Colonic mucosa (tissue), 4 donors: ENCODE data around the gene HJV. TPM values are rescaled to one million over a fixed set of nuclear protein-coding genes. Genes with fewer than 3 reads are reported as not detected.
A peak's percentile ranks its signal among the peaks of the same experiment; 100 is the strongest.

Experiments used
- DNase-seq: peaks from one replicate; pipeline ENCODE4 v3.0.0-alpha.2; 2020
- H3K27ac ChIP-seq: fragments of 200-600 bp; one replicate; pipeline ENCODE4 v1.8.0; 2021
- H3K27me3 ChIP-seq: fragments of 200-600 bp; one replicate; pipeline ENCODE4 v1.8.0; 2021
- H3K36me3 ChIP-seq: fragments of 200-600 bp; one replicate; pipeline ENCODE4 v1.8.0; 2021
- H3K4me1 ChIP-seq: fragments of 200-600 bp; one replicate; pipeline ENCODE4 v1.8.0; 2021; ENCODE audit warnings: mild to moderate bottlenecking
- H3K4me3 ChIP-seq: fragments of 200-600 bp; one replicate; pipeline ENCODE4 v1.8.0; 2021
- H3K9ac ChIP-seq, 2 donors: one replicate each; pipeline ENCODE4 v1.7.0; 2013; ENCODE audit warnings: control low read depth in 2 of 2, low read depth in 2 of 2, low read length in 2 of 2
- H3K9me3 ChIP-seq: fragments of 200-600 bp; one replicate; pipeline ENCODE4 v1.8.0; 2021
- CTCF ChIP-seq: fragments of 200-600 bp; IDR thresholded peaks from one replicate; pipeline ENCODE4 v1.8.0; 2022; ENCODE audit warnings: antibody characterized with exemption, mild to moderate bottlenecking
- intact Hi-C: fragments of 100-400 bp; cut with DNase I; formaldehyde crosslinking; loops from one replicate; pipeline ENCODE4 v1.14.1; 2022
- total RNA-seq, 2 donors: library from RNA; stranded (reverse); fragmentation: NEBNext Ultra II Directional in 1 of 2; extraction: Animal tissue kit (Norgen Biotek cat#: 25700) in 1 of 2; gene quantifications; one replicate each; pipeline ENCODE4 v1.2.1, GENCODE V29; 2021
- donor health status: healthy.
- donor health status: DM: no; HTN: no; CAD: no.
- donor health status: DM: no; HTN: no; CAD: no.

The HJV gene
- total RNA-seq, 2 donors from 2014 or later, result not detected

- Histone ChIP-seq H3K4me1 (peaks cover 4% of the 10 kb centered on the region), H3K27me3 (no peaks in the 10 kb centered on the region), H3K36me3 (no peaks in the 10 kb centered on the region), H3K4me3 (no peak overlapping the region), H3K27ac (no peak overlapping the region), H3K9me3 (no peaks in the 10 kb centered on the region), H3K9ac (no peak overlapping the region)
- intact Hi-C loops, result no loop called here
- no peak for DNase-seq
- TF ChIP-seq CTCF, result no peak
Measured at GRCh38 chr1:146046664-146047063, 25.1 kb upstream of the HJV start.

- H3K9me3 ChIP-seq, result no peaks in the 10 kb centered on the region
- no peak for DNase-seq
- no peak for TF ChIP-seq CTCF
- no peak overlapping the region for H3K27ac ChIP-seq
- peaks cover 3% of the 10 kb centered on the region for H3K4me1 ChIP-seq
- no peak overlapping the region for H3K9ac ChIP-seq
- no peaks in the 10 kb centered on the region for H3K27me3 ChIP-seq
- no peaks in the 10 kb centered on the region for H3K36me3 ChIP-seq
- no peak overlapping the region for H3K4me3 ChIP-seq
- intact Hi-C loops, result no loop called here
Measured at GRCh38 chr1:146039844-146040194, 18.3 kb upstream of the HJV start.

- Histone ChIP-seq H3K9ac (peak overlapping the region; percentile 70 to 97), H3K4me3 (peak overlapping the region; percentile 55), H3K27ac (peak overlapping the region; percentile 85), H3K4me1 (peaks cover 3% of the 10 kb centered on the region), H3K36me3 (no peaks in the 10 kb centered on the region), H3K9me3 (no peaks in the 10 kb centered on the region), H3K27me3 (no peaks in the 10 kb centered on the region)
- TF ChIP-seq CTCF, result no peak
- peak; percentile 85 for DNase-seq
- intact Hi-C loops, result no loop called here
Measured at GRCh38 chr1:146036965-146037646, 15.6 kb upstream of the HJV start.

GRCh38 chr1:146036241-146036964 lies 14.9 kb upstream of the HJV start:
- Histone ChIP-seq H3K27me3 (no peaks in the 10 kb centered on the region), H3K36me3 (no peaks in the 10 kb centered on the region), H3K9ac (no peak overlapping the region), H3K4me1 (peaks cover 3% of the 10 kb centered on the region), H3K9me3 (no peaks in the 10 kb centered on the region), H3K27ac (peak overlapping the region; percentile 85), H3K4me3 (peak overlapping the region; percentile 55)
- no peak for TF ChIP-seq CTCF
- no peak for DNase-seq
- intact Hi-C loops, result no loop called here

GRCh38 chr1:146035048-146035423 lies 13.5 kb upstream of the HJV start:
- H3K9ac ChIP-seq, result no peak overlapping the region

More at GRCh38 chr1:146035048-146035423, 13.5 kb upstream of the HJV start:
- Histone ChIP-seq H3K27me3 (no peaks in the 10 kb centered on the region), H3K4me3 (peak overlapping the region; percentile 14), H3K4me1 (peaks cover 3% of the 10 kb centered on the region), H3K9me3 (no peaks in the 10 kb centered on the region), H3K36me3 (no peaks in the 10 kb centered on the region), H3K27ac (peak overlapping the region; percentile 25)
- no peak for TF ChIP-seq CTCF
- no peak for DNase-seq
- intact Hi-C loops, result no loop called here
